Muscle layer of duodenum (tissue), 2 donors: Measurements from ENCODE around the gene MIA3.
"Not testable (repeated sequence)": the region's sequence is repeated elsewhere in the genome, so short reads cannot be mapped to it uniquely, and the experiment has no call there.

Experiments used
- H3K27ac ChIP-seq: one replicate; pipeline ENCODE4 v1.7.0; 2013; ENCODE audit warnings: mild to moderate bottlenecking, low read length
- H3K27me3 ChIP-seq: one replicate; pipeline ENCODE4 v1.7.0; 2013; ENCODE audit warnings: low read depth, mild to moderate bottlenecking, control low read depth, low read length
- H3K36me3 ChIP-seq, 2 donors: one replicate each; pipeline ENCODE4 v1.7.0; 2013; ENCODE audit warnings: low read length in 2 of 2, control low read depth in 1 of 2, mild to moderate bottlenecking in 1 of 2; ENCODE audit not compliant: insufficient read depth in 2 of 2, control insufficient read depth in 1 of 2
- H3K4me1 ChIP-seq, 2 donors: one replicate each; pipeline ENCODE4 v1.7.0; 2013; ENCODE audit warnings: low read length in 2 of 2, mild to moderate bottlenecking in 2 of 2, control low read depth in 1 of 2, moderate library complexity in 1 of 2; ENCODE audit not compliant: insufficient read depth in 2 of 2, control insufficient read depth in 1 of 2
- H3K4me3 ChIP-seq, 2 donors: one replicate each; pipeline ENCODE4 v1.7.0; 2013; ENCODE audit warnings: low read length in 2 of 2, low read depth in 1 of 2, mild to moderate bottlenecking in 1 of 2
- H3K9me3 ChIP-seq, 2 donors: one replicate each; pipeline ENCODE4 v1.7.0; 2013; ENCODE audit warnings: low read length in 2 of 2, control low read depth in 1 of 2, mild to moderate bottlenecking in 1 of 2; ENCODE audit not compliant: control insufficient read depth in 1 of 2
- donor health status: healthy.

Gene MIA3

GRCh38 chr1:222600281-222600680 lies 17.6 kb upstream of the MIA3 start:
- no peaks in the 10 kb centered on the region for H3K27me3 ChIP-seq
- no peaks in the 10 kb centered on the region for H3K9me3 ChIP-seq
- no peak overlapping the region for H3K27ac ChIP-seq
- no peaks in the 10 kb centered on the region for H3K4me1 ChIP-seq
- H3K36me3 ChIP-seq = no peaks in the 10 kb centered on the region
- no peak overlapping the region for H3K4me3 ChIP-seq

DNA sequence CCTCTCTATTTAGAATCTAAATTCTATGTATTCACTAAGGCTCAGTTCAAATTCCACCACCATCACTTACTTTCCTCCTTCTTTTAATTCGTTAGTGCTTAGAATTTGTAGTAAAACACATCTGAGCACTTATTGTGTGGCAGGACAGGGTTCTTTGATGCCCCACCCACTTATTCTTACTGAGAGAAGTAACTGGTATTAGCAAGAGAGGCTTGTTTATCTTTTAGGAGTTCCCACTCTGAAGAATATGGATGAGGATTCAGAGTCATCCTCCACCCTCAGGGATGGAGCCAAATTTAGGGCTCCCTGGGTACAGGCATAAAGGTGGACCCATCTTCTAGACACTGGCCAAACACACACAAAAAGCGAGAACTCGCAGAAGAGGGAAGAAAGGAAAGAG lies 16.6 kb upstream of the MIA3 start:
- Histone ChIP-seq H3K4me3 (no peak overlapping the region), H3K9me3 (no peaks in the 10 kb centered on the region), H3K36me3 (no peaks in the 10 kb centered on the region), H3K4me1 (no peaks in the 10 kb centered on the region), H3K27me3 (no peaks in the 10 kb centered on the region), H3K27ac (no peak overlapping the region)

GRCh38 chr1:222606757-222607156 lies 11.1 kb upstream of the MIA3 start:
- Histone ChIP-seq H3K27ac (no peak overlapping the region), H3K27me3 (no peaks in the 10 kb centered on the region), H3K9me3 (no peaks in the 10 kb centered on the region), H3K36me3 (no peaks in the 10 kb centered on the region), H3K4me3 (no peak overlapping the region), H3K4me1 (no peaks in the 10 kb centered on the region)

GRCh38 chr1:222609111-222609510 lies 8.8 kb upstream of the MIA3 start:
- not testable (repeated sequence) for H3K4me1 ChIP-seq, H3K27me3 ChIP-seq, H3K36me3 ChIP-seq, H3K27ac ChIP-seq, H3K4me3 ChIP-seq, H3K9me3 ChIP-seq

DNA sequence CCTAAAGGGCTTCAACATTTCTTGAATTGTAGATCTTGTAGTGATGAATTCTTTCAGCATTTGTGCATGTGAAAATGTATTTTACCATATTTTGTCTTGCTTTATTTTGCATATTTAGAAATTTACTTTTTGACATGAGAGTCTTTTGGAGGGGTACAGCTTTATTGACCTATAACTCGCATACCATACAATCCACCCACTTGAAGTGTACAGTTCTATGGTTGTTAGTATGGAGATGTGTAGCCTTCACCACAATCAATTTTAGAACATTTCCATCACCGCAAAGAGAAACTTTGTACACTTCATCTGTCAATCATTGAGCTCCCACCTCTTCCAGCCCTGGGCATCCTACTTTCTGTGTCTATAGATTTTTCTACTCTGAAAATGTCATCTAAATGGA lies 7.2 kb upstream of the MIA3 start:
- Histone ChIP-seq H3K4me3 (no peak overlapping the region), H3K27me3 (no peaks in the 10 kb centered on the region), H3K9me3 (no peaks in the 10 kb centered on the region), H3K36me3 (no peaks in the 10 kb centered on the region), H3K27ac (no peak overlapping the region), H3K4me1 (no peaks in the 10 kb centered on the region)

- Histone ChIP-seq H3K4me1 (peaks cover 0 to 8% of the 10 kb centered on the region in 2 donors), H3K27ac (no peak overlapping the region), H3K9me3 (no peaks in the 10 kb centered on the region), H3K36me3 (no peaks in the 10 kb centered on the region), H3K4me3 (no peak overlapping the region), H3K27me3 (no peaks in the 10 kb centered on the region)
These were observed 4.3 kb upstream of the MIA3 start for GRCh38 chr1:222613627-222614026.

GRCh38 chr1:222616525-222616924 lies 1.4 kb upstream of the MIA3 start:
- Histone ChIP-seq H3K4me3 (no peak overlapping the region), H3K27me3 (no peaks in the 10 kb centered on the region), H3K36me3 (no peaks in the 10 kb centered on the region), H3K4me1 (peaks cover 0 to 21% of the 10 kb centered on the region in 2 donors), H3K9me3 (no peaks in the 10 kb centered on the region), H3K27ac (no peak overlapping the region)

GRCh38 chr1:222617367-222617951 lies 438 bp upstream of the MIA3 start:
- no peaks in the 10 kb centered on the region for H3K27me3 ChIP-seq
- no peaks in the 10 kb centered on the region for H3K9me3 ChIP-seq
- H3K4me1 ChIP-seq = peaks cover 0 to 21% of the 10 kb centered on the region in 2 donors
- H3K27ac ChIP-seq = peak overlapping the region; percentile 49
- H3K4me3 ChIP-seq = peak overlapping the region; percentile 66 to 68
- peaks cover 3 to 5% of the 10 kb centered on the region in 2 donors for H3K36me3 ChIP-seq

DNA sequence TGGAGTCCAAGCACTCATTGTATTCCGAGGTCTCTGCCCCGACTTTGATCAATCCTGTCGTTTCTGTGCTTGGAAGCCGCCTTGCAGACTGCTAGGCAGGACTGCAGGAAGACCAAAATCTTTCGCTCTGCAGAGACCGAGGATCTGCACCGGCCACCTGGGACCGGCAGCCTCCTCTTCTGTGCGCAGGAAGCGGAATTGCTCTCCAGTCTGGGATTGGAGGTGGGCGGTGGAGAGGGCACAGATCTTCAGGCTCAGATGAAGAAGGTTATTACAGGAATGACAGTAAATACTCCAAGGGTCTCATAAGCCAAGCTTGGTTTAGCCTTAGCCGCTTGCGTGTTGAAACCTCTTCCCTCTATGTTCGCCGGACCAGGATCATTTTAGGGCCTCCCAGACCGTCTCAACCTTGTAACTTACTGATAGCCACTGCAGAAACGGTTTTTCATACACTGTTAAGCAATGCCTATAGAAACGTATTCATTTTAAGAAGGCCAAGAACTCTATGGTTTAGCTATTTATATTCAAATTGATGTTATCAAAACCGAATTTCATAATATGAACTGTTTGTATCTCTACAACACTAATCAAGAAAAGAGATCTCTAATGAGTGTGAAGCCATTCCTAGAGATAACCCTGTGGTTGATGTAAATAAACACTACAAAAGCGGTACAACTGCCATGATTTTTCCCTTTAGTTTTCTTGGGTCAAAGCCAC lies 1.1 kb downstream of the MIA3 start:
- H3K36me3 ChIP-seq = peaks cover 9 to 12% of the 10 kb centered on the region in 2 donors
- H3K4me3 ChIP-seq = peak overlapping the region; percentile 86 to 87
- H3K9me3 ChIP-seq = no peaks in the 10 kb centered on the region
- peaks cover 0 to 21% of the 10 kb centered on the region in 2 donors for H3K4me1 ChIP-seq
- H3K27me3 ChIP-seq = no peaks in the 10 kb centered on the region
- no peak overlapping the region for H3K27ac ChIP-seq

DNA sequence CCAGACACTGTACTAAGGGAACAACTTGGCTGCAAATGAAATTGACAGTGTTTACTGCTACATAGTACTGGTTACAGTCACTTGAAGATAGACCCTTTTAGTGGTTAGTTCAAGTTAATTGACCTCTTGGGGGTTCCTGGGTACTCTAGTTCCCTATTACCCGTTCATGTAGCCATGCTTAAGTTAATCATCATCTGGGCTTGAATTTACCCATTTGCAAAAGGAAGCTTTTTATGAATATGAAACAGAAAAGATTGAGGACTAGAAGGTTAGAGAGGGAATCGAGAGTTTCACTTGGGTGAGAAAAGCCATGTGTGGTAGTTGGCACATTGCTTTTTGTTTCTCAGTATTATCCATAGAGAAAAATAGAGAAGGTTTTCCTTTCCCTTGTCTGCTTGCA lies 2.7 kb downstream of the MIA3 start:
- H3K27me3 ChIP-seq = no peaks in the 10 kb centered on the region

DNA sequence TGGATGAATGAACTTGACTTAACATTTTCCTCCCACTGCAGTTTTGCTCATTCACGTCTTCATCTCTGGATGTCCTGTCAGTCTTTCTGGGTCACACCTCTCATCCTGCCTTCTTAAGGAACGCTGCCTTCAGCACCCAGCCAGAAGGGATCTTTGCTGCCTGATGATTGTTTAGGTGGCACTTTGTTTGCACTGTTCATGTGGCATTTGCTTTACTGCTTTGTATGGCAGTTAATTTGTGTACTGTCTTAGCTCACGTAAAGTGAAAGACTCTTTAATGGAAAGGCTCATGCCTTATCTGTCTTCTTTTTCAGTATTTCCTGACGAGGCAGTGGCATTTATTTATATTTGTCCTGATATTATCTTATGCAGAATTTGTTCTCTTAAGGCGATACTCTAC lies 4.9 kb downstream of the MIA3 start:
- H3K4me3 ChIP-seq = no peak overlapping the region
- peaks cover 0 to 14% of the 10 kb centered on the region in 2 donors for H3K4me1 ChIP-seq
- no peaks in the 10 kb centered on the region for H3K27me3 ChIP-seq
- no peaks in the 10 kb centered on the region for H3K9me3 ChIP-seq
- peaks cover 27 to 29% of the 10 kb centered on the region in 2 donors for H3K36me3 ChIP-seq
- no peak overlapping the region for H3K27ac ChIP-seq

More for the DNA sequence above, 2.7 kb downstream of the MIA3 start:
- Histone ChIP-seq H3K9me3 (no peaks in the 10 kb centered on the region), H3K36me3 (peaks cover 9 to 14% of the 10 kb centered on the region in 2 donors), H3K4me3 (no peak overlapping the region), H3K4me1 (peaks cover 0 to 21% of the 10 kb centered on the region in 2 donors), H3K27ac (no peak overlapping the region)

DNA sequence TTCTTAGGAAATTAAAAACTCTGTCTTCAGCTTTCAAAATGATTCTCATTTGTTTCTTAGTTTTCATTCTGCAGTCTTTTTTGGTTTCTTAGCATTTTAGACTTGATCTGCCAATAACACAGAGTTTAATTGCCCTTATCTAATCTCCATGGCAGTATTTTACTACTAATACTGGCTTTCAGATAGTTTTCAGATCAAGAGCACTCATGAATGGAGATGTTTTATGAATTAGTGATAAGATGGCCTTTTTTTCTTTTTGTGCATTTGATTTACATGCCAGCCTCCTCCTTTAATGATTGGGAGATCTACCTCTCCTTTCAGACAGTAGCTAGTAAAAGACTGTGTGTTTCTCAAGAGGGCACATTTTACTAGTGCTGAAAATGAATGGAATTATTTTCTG lies 5.6 kb downstream of the MIA3 start:
- Histone ChIP-seq H3K27me3 (no peaks in the 10 kb centered on the region), H3K36me3 (peaks cover 33 to 35% of the 10 kb centered on the region in 2 donors), H3K4me1 (peaks cover 0 to 14% of the 10 kb centered on the region in 2 donors), H3K4me3 (no peak overlapping the region), H3K9me3 (no peaks in the 10 kb centered on the region), H3K27ac (no peak overlapping the region)
